K562 treated with DMSO at 1 percent for 12 hours (cell line): Measurements from ENCODE around the gene GLOD5. TPM values are rescaled to one million over a fixed set of nuclear protein-coding genes. Genes with fewer than 3 reads are reported as not detected.

Source experiments
- total RNA-seq: library from RNA; unstranded; fragments of 300-600 nt; gene quantifications from 2 replicates; pipeline ENCODE4 v1.2.3, GENCODE V29; 2022; ENCODE audit not compliant: insufficient read depth

GLOD5 gene
- total RNA-seq, result 3.2 TPM in 1 of 2 replicates, not detected in the other

DNA sequence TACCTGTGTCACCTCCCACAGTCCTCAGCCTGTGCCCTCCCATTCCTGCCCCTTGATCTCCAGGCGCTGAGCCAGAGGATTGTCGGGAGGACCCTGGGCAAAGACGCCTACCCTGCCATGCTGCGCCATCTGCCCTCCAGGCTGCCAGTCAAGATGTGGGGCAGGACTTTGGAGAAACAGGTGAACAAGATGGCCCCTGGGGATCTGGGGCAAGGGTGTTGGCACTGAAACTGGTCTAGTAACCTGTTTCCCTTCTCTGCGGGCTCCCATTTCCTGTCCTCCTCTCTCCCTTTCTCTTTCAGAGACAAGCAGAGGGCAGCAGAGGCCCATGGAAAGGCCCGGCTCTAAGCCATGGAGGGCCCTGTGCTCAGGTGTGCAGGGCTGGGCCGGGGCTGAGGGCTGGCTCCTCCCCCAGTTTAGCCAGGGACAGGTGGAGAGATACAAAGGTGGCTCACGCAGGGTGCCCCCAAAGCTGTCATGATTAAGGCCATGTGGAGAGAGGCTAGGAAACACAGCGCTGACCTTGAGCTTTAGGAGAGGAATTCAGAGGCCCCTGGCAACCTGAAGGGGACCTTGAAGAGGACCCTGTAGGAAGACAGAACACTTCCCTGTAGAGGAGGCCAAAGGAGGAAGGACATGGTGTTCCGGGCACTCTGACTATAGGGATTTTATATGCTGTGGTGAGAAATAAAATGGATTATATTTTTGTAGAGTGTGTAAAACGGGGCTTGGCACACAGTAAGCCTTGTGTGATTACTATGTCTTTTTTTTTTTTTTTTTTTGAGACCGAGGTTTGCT, at the start of gene GLOD5:
Gene GLOD5 (plus strand): TSS at position 74 of the 798 bp plus-strand sequence. CDS start 44 bp downstream, at position 118.

DNA sequence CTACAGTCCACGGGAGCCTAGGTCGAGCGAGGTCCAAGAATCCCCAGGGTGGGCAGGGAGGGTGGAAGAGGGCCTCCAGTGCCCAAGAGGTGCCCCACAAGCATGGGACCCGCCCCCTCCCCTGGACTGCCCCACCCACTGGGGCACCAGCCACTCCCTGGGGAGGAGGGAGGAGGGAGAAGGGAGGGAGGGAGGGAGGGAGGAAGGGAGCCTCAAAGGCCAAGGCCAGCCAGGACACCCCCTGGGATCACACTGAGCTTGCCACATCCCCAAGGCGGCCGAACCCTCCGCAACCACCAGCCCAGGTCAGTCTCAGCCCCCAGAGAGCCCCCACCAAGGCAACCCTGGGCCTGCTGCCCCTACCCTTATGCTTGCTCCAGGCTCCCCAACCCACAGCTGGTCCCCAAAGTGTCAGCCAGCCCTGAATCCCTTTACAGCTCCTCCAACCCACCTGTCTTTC, 24.8 kb downstream of the GLOD5 start, which contains the start of gene GATA1:
Gene GATA1 (plus strand): TSS at position 250 of the 460 bp plus-strand sequence. CDS start 4,520 bp downstream, outside the sequence.

DNA sequence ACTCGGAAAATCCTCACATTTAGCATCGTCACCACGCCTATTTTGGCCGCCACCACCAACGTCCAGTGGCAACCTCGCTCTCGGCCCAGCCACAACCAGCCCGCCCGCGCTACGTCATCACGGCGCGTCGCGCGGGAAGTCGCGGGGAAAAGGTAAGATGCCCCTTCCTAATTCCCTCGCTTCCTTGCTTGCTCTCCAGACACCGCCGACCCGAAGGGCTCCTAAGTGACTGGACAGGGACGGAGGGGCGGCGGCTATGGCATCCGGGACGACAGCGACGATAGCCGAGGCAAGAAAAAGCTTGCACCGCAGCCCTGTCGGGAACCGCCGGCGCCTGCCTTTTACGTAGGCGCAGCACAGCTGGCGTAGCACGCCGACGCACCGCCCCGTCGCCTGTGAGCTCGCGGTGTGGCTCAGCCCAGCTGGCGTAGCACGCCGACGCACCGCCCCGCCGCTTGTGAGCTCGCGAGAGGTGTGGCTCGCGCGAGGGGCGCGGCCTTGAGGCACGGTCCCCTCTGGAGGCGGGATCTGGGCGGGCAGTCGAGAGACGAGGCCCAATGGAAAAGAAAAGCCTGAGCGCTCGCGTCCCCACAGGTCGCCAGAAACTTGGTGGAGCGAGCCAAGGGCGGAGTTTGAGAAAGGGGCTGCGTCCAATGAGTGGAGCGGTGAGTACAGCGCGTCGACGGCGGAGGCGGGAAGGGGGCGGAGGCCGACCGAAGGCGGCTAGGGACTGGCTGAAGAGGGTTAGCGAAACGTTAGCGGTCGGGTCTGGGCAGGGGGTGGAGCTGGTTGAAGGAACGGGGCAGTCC, 39.9 kb downstream of the GLOD5 start, which contains the start of gene HDAC6:
Gene HDAC6 (plus strand): TSS at position 788 of the 809 bp plus-strand sequence. CDS start 626 bp downstream, outside the sequence.

Other genes with a start within 250 kb of the GLOD5 start
- 202 and 265 TPM in 2 replicates for gene EBP, start 239.9 kb upstream of the GLOD5 start, total RNA-seq
- 5.4 and 10.4 TPM in 2 replicates for gene TBC1D25, start 222.0 kb upstream of the GLOD5 start, total RNA-seq
- gene RBM3, start 187.3 kb upstream of the GLOD5 start, total RNA-seq, result 63.3 and 112 TPM in 2 replicates
- 63.2 and 89.3 TPM in 2 replicates for gene WDR13, start 164.3 kb upstream of the GLOD5 start, total RNA-seq
- gene WAS, start 77.9 kb upstream of the GLOD5 start, total RNA-seq, result 9.4 and 21.6 TPM in 2 replicates
- gene SUV39H1, start 65.0 kb upstream of the GLOD5 start, total RNA-seq, result 26.2 and 35.7 TPM in 2 replicates
- gene GATA1, start 24.8 kb downstream of the GLOD5 start, total RNA-seq, result 100 and 117 TPM in 2 replicates
- 35.2 and 94.4 TPM in 2 replicates for gene HDAC6, start 40.3 kb downstream of the GLOD5 start, total RNA-seq
- gene ERAS, start 64.8 kb downstream of the GLOD5 start, total RNA-seq, result not detected in 2 replicates
- 1.3 TPM in 1 of 2 replicates, not detected in the other for gene PCSK1N, start 73.9 kb downstream of the GLOD5 start, total RNA-seq
- gene TIMM17B, start 136.0 kb downstream of the GLOD5 start, total RNA-seq, result 195 and 296 TPM in 2 replicates
- gene PQBP1, start 136.2 kb downstream of the GLOD5 start, total RNA-seq, result 213 and 271 TPM in 2 replicates
- 31.7 and 33.0 TPM in 2 replicates for gene SLC35A2, start 149.9 kb downstream of the GLOD5 start, total RNA-seq
- 149 and 220 TPM in 2 replicates for gene PIM2, start 157.3 kb downstream of the GLOD5 start, total RNA-seq
- 63.6 and 90.5 TPM in 2 replicates for gene OTUD5, start 195.9 kb downstream of the GLOD5 start, total RNA-seq
- 2.6 and 7.0 TPM in 2 replicates for gene KCND1, start 210.1 kb downstream of the GLOD5 start, total RNA-seq
- gene GRIPAP1, start 240.5 kb downstream of the GLOD5 start, total RNA-seq, result 19.6 and 36.3 TPM in 2 replicates